OCI-LY1 (cell line): ENCODE data around the gene FHL3.
A peak's percentile ranks its signal among the peaks of the same experiment; 100 is the strongest.

Experiments used
- H2AFZ ChIP-seq: fragments of 200-600 bp; sonication (generic), shearing (Covaris generic); 2 replicates; pipeline ENCODE4 v1.6.0; 2014; ENCODE audit warnings: antibody characterized with exemption, mild to moderate bottlenecking, low read length
- H3F3A ChIP-seq: fragments of 200-600 bp; sonication (generic), shearing (Covaris generic); 2 replicates; pipeline ENCODE4 v1.6.0; 2014; ENCODE audit warnings: mild to moderate bottlenecking, antibody characterized with exemption, low read length, moderate library complexity; ENCODE audit not compliant: insufficient read depth
- H3K27ac ChIP-seq: fragments of 200-600 bp; sonication (generic); 2 replicates; pipeline ENCODE4 v1.5.1; 2014; ENCODE audit warnings: low read length, mixed run types, mild to moderate bottlenecking, low read depth; ENCODE audit not compliant: poor library complexity, severe bottlenecking
- H3K27me3 ChIP-seq: fragments of 200-600 bp; sonication (generic); 2 replicates; pipeline ENCODE4 v1.6.0; 2014; ENCODE audit warnings: antibody characterized with exemption, mild to moderate bottlenecking, low read length, moderate library complexity; ENCODE audit not compliant: insufficient read depth
- H3K36me3 ChIP-seq: fragments of 200-600 bp; sonication (generic); 2 replicates; pipeline ENCODE4 v1.6.1; 2014; ENCODE audit warnings: mild to moderate bottlenecking, antibody characterized with exemption, low read length, moderate library complexity, mixed read lengths; ENCODE audit not compliant: insufficient read depth
- H3K4me1 ChIP-seq: fragments of 200-600 bp; sonication (generic); 2 replicates; pipeline ENCODE4 v1.5.1; 2014; ENCODE audit warnings: mild to moderate bottlenecking, low read length, moderate library complexity; ENCODE audit not compliant: insufficient read depth, severe bottlenecking
- H3K4me2 ChIP-seq: fragments of 200-600 bp; sonication (generic), shearing (Covaris generic); 2 replicates; pipeline ENCODE4 v1.6.1; 2014; ENCODE audit warnings: low read length
- H3K4me3 ChIP-seq: fragments of 200-600 bp; sonication (generic); 2 replicates; pipeline ENCODE4 v1.5.1; 2014; ENCODE audit warnings: low read length, low read depth, mild to moderate bottlenecking, mixed read lengths; ENCODE audit not compliant: poor library complexity, severe bottlenecking
- H3K79me2 ChIP-seq: fragments of 200-600 bp; shearing (Covaris generic); 2 replicates; pipeline ENCODE4 v1.6.1; 2016; ENCODE audit warnings: mixed run types, low read length, mixed read lengths; ENCODE audit not compliant: insufficient read depth
- H3K9ac ChIP-seq: fragments of 200-600 bp; sonication (generic), shearing (Covaris generic); 2 replicates; pipeline ENCODE4 v1.6.1; 2014; ENCODE audit warnings: mild to moderate bottlenecking, low read length, mixed read lengths
- H3K9me2 ChIP-seq: fragments of 200-600 bp; sonication (generic), shearing (Covaris generic); 2 replicates; pipeline ENCODE4 v1.6.1; 2014; ENCODE audit warnings: low read depth, mild to moderate bottlenecking, low read length, mixed read lengths
- H3K9me3 ChIP-seq: fragments of 200-600 bp; shearing (Covaris generic); 2 replicates; pipeline ENCODE4 v1.6.1; 2014; ENCODE audit warnings: low read length, mixed read lengths
- H4K20me1 ChIP-seq: fragments of 200-600 bp; sonication (generic), shearing (Covaris generic); 2 replicates; pipeline ENCODE4 v1.6.0; 2016; ENCODE audit warnings: mild to moderate bottlenecking, low read length; ENCODE audit not compliant: insufficient read depth
- CTCF ChIP-seq: fragments of 200-600 bp; sonication (generic), shearing (Covaris generic); IDR thresholded peaks from 2 replicates; pipeline ENCODE4 v1.5.1; 2017; ENCODE audit warnings: mild to moderate bottlenecking, antibody characterized with exemption, low read length, moderate library complexity, mixed read lengths
- EZH2 ChIP-seq: fragments of 200-600 bp; sonication (generic), shearing (Covaris generic); IDR thresholded peaks from 2 replicates; pipeline ENCODE4 v1.8.0; 2017; ENCODE audit warnings: borderline replicate concordance, mixed run types, mild to moderate bottlenecking, antibody characterized with exemption, low read length, moderate library complexity, mixed read lengths

Gene FHL3, protein sequence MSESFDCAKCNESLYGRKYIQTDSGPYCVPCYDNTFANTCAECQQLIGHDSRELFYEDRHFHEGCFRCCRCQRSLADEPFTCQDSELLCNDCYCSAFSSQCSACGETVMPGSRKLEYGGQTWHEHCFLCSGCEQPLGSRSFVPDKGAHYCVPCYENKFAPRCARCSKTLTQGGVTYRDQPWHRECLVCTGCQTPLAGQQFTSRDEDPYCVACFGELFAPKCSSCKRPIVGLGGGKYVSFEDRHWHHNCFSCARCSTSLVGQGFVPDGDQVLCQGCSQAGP

GRCh38 chr1:38005195-38006007 lies at the start of gene FHL3:
FHL3 (minus strand) TSS chr1:38005514; CDS start chr1:37999412, 6,102 bp downstream.
- TF ChIP-seq EZH2 (no peak), CTCF (no peak)
- H3K4me3 ChIP-seq: peak within 1 kb of the TSS; percentile 59
- H2AFZ ChIP-seq: no peak within 1 kb of the TSS
- no peaks in the 10 kb centered on the region for H3F3A ChIP-seq
- H3K36me3 ChIP-seq: no peaks in the 10 kb centered on the region
- H3K27me3 ChIP-seq: no peaks in the 10 kb centered on the region
- H3K4me2 ChIP-seq: peak within 1 kb of the TSS; percentile 75
- H3K9ac ChIP-seq: peak within 1 kb of the TSS; percentile 45; the same call in 1 of the 2 replicates
- H3K9me2 ChIP-seq: no peaks in the 10 kb centered on the region
- peaks cover 7% of the 10 kb centered on the region for H3K4me1 ChIP-seq
- H4K20me1 ChIP-seq: no peaks in the 10 kb centered on the region
- no peaks in the 10 kb centered on the region for H3K79me2 ChIP-seq
- no peak within 1 kb of the TSS for H3K27ac ChIP-seq
- H3K9me3 ChIP-seq: no peaks in the 10 kb centered on the region

- TF ChIP-seq CTCF (no peak), EZH2 (no peak)
- no peaks in the 10 kb centered on the region for H3K36me3 ChIP-seq
- H3K9me2 ChIP-seq: no peaks in the 10 kb centered on the region
- no peak overlapping the region for H3K27ac ChIP-seq
- H2AFZ ChIP-seq: no peak overlapping the region
- no peak overlapping the region for H3K4me3 ChIP-seq
- H3K27me3 ChIP-seq: no peaks in the 10 kb centered on the region
- H3F3A ChIP-seq: no peaks in the 10 kb centered on the region
- H3K79me2 ChIP-seq: no peaks in the 10 kb centered on the region
- peaks cover 11% of the 10 kb centered on the region for H3K4me1 ChIP-seq
- H3K4me2 ChIP-seq: no peak overlapping the region
- no peaks in the 10 kb centered on the region for H4K20me1 ChIP-seq
- no peak overlapping the region for H3K9ac ChIP-seq
- no peaks in the 10 kb centered on the region for H3K9me3 ChIP-seq
These were observed 48.2 kb upstream of the FHL3 start for GRCh38 chr1:38053416-38054091.

GRCh38 chr1:38052750-38053415 lies 47.6 kb upstream of the FHL3 start:
- no peaks in the 10 kb centered on the region for H3K9me2 ChIP-seq
- H3K4me2 ChIP-seq: no peak overlapping the region
- H3F3A ChIP-seq: no peaks in the 10 kb centered on the region
- no peaks in the 10 kb centered on the region for H3K79me2 ChIP-seq
- H3K36me3 ChIP-seq: no peaks in the 10 kb centered on the region
- no peak overlapping the region for H3K4me3 ChIP-seq
- H3K27me3 ChIP-seq: no peaks in the 10 kb centered on the region
- TF ChIP-seq CTCF: no peak
- no peak for TF ChIP-seq EZH2
- peaks cover 11% of the 10 kb centered on the region for H3K4me1 ChIP-seq
- no peak overlapping the region for H3K9ac ChIP-seq
- no peak overlapping the region for H3K27ac ChIP-seq
- no peak overlapping the region for H2AFZ ChIP-seq
- no peaks in the 10 kb centered on the region for H4K20me1 ChIP-seq
- H3K9me3 ChIP-seq: no peaks in the 10 kb centered on the region
